Stimulated activated CD8-positive, alpha-beta memory T cell treated with anti-CD3 and anti-CD28 coated beads, Interleukin-15, amount 100 ng/mL, for 1 hour (primary cell): ENCODE data around the gene TEX38.
"Not testable (repeated sequence)": the region's sequence is repeated elsewhere in the genome, so short reads cannot be mapped to it uniquely, and the experiment has no call there.

Experiments
- DNase-seq: peaks from one replicate; pipeline ENCODE4 v3.0.0-alpha.2; 2020; ENCODE audit warnings: low read depth

TEX38 gene

DNA sequence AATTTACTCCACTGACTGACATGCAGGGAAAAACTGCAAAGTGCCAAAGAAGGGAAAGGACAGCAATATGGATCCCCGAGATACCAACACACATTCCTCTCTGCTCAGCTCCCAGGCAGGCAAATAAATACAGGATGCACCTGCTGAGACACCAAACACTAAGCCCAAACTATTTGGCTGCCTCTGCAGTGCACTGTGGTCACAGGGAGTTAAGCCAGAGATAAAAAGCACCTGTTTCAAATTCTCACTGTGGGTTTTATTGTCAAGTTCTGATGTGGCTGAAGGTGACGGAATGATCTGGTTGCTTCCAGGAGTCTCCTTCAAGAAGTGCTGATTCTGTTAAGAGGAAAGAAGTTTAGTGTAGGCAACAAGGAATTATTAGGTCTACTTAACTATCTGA is 17.7 kb downstream of the TEX38 start:
- DNase-seq = no peak

DNA sequence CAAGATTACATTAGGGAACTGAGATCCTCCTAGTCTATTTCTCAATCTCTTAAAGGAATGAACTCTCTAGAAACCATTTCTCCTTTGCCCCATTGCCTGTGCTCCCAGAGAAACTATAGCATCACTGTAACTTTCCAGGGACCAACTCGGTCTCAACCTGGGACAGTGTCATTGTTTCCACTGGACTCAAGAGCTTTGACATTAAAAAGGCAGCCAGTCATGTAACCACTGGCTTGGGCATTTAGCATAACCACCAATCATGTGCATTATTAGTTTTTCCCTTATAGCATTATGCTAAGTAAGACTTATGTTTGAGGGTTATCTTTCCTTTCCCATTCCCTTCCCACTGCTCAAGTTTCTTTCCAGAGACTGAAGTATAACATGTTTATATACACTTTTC is 18.2 kb downstream of the TEX38 start:
- DNase-seq = no peak

DNA sequence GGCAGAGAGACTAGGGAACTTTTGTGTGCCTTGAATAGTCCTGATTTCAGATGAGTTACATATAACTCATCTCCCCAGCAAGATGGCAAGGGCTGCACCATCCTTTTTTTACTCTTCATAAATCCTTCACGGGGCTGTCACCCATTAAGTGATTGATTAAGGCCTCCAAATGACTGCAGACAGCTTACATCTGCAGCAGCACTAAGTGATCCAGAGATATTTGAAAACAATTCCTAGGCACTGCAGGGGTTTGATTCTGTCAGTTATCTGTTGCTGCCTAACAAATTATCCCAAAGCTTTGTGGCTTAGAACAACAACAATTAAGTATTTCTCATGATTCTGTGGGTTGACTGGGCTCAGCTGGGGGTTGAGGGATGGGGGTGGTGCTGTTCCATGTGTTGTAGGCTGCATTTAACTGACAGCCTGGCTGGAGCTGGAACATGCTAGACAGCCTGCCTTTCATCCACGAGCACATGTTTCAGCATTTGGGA is 19.3 kb downstream of the TEX38 start:
- no peak for DNase-seq

DNA sequence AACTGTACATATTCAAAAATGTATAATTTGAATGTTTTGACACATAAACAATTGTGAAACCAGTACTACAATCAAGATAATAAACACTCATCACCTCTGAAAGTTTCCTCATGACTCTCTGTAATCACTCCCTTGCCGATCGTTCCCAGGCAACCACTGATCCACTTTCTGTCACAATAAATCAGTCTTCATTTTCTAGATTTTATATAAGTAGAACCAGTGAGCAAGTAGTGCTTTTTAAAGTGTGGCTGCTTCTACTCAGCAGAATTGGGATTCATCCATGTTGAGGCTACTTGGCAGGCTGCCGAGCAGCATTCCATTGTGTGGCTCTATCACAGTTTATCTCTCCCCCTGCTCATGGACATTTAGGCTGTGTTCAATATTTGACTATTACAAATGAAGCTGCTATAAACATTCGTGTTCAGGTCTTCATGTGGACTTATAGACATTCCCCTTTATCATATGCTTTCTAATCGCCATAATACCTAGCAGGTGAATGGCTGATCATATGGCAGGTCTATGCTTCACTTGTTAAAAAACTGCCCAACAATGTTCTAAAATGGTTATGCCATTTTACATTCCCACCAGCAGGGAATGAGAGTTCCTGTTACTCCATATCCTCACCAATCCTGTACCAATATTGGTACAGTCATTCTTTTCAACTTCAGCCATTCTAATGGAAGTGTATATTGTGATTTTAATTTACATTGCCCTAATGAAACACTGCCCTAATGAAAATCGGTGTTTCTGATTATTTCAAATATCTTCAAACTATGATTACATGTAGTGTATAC is 20.5 kb downstream of the TEX38 start:
- no peak for DNase-seq

DNA sequence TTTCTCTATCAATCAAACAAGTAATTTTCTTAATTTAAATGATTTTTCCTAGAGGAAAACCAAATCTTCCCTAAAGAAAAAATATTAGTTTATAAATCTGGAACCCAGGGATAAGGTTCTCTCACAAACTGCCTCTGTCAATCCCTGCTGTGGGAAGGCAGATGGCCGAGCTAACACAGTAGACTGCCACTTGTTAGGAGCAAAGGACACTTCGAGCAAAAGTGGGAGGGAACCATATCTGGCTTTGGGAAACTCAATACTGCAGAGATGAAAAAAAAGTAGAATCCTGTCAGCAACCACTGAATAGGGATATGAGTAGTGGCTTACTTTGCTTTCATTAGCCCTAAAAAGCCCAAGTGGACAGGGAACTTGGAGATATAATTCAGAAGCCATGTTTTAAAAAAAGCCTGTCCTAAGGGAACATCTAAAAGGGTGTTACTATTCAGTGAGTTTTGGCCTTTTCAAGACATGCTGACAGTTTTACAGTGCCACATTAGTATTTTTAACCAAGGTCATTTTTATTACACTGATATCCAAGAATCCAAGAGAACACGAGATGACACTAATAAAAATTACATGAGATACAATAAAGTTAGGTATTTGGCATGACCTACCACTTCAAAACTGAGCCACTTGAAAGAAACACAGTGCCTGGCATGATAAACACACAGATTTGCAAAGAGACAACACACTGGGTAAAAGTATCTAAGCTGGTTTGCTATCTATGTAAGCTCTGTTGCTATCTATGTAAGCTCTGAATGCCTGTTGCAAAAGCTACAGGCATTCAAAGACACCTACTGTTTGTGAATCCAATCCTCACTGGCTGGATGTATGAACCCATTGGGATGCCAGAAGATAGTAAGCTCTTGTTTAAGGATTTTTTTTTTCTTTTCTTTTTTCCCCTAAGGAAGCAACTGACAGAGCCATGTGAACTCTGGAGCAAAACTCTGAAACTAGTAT is 21.4 kb downstream of the TEX38 start:
- DNase-seq = no peak

DNA sequence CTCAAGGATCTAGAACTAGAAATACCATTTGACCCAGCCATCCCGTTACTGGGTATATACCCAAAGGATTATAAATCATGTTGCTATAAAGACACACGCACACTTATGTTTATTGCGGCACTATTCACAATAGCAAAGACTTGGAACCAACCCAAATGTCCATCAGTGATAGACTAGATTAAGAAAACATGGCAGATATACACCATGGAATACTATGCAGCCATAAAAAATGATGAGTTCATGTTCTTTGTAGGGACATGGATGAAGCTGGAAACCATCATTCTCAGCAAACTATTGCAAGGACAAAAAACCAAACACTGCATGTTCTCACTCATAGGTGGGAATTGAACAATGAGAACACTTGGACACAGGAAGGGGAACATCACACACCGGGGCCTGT is 23.0 kb downstream of the TEX38 start:
- not testable (repeated sequence) for DNase-seq

DNA sequence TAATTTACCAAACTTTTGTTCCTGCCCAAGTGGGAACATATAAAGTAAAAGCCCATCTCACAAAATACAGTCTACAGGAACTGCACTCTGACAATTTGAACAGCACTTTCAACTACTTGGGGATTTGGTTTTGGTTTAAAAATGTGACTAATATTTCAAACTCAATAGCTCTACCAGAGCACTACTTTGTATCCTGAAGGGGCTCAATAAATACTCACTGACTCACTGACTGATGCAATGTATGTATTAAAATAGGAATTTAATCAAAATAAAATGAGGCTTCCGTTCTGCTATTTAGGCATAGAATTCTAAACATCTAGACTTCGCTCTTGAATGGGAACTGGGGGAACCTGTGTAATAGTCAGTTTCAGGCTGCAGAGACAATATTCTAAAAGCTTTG is 25.4 kb downstream of the TEX38 start:
- DNase-seq = no peak

DNA sequence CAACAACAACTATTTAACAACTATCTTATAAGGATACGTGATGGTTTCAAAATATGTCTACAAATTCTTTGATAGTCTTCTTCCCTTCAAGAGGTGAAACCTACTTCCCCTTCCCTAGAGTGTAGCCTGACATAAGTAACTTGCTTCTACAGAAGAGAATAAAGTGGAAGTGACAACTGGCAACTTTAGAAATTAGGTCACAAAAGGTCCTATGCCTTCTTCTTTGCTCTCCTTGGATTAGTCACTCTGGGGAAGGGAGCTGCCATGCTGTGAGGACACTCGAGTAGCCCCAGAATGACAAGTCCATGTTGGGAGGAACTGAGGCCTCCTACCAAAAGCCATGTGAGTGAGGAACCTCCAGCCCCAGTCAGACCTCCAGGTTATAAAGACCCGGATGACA is 28.0 kb downstream of the TEX38 start:
- no peak for DNase-seq

DNA sequence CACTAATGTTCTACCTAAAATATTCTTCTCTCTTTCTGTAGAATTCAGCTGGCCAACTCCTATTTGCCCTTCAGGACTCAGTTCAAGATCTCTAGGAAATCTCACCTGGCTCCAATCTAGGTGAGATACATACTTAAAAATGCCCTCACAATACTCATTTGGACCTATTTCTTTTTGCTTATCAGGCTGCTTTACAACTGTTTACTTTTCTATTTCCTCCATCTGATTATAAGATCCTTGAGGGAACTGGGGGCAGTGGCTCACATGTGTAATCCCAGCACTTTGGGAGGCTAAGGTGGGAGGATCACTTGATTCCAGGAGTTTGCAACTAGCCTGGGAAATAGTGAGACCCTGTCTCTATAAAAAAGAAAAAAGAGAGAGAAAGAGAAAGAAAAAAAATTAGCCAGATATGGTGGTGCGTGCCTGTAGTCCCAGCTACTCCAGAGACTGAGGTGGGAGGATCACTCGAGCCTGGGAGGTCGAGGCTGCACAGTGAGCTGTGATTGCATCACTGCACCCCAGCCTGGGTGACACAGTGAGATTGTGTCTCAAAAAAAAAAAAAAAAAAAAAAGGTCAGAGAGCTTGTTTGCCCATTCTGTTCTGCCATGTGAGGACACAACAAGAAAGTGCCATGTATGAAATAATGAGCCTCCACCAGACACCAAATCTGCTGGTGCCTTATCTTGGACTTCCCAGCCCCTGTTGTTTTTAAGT is 32.4 kb downstream of the TEX38 start:
- DNase-seq = no peak

DNA sequence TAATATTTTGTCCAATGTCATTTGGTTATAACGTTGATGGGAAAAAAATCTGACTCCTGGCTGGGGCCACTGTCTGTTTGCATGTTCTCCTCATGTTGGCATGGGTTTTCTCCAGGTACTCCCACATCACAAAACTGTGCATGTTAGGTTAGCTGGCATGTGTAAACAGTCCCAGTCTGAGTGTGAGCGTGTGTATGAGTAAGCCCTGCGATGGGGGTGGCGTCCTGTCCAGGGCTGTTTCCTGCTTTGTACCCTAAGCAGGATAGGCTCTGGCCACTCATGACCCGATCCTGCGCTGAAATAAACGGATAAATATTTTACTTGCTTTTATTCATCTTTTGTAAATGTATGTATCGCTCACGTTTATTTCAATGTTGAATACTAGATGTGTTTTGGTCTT is 33.8 kb downstream of the TEX38 start:
- DNase-seq = no peak

DNA sequence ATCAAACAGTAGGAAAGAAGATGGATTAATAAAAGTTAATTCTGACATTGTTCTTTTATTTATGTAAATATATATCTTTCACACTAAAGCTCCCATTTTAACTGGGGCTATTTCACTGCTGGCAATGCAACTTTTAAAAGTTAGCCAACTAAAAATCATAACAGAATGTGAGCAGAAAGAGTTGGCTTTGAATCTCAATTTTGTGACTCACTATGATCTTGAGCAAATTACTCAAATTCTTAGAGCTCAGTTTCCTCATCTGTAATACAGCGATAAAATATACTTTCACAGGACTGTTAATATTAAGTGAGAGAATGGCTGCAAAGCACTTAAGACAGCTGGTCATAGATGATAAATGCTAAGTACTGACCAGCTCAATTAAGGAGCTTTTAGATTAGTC is 36.5 kb downstream of the TEX38 start:
- DNase-seq = no peak

DNA sequence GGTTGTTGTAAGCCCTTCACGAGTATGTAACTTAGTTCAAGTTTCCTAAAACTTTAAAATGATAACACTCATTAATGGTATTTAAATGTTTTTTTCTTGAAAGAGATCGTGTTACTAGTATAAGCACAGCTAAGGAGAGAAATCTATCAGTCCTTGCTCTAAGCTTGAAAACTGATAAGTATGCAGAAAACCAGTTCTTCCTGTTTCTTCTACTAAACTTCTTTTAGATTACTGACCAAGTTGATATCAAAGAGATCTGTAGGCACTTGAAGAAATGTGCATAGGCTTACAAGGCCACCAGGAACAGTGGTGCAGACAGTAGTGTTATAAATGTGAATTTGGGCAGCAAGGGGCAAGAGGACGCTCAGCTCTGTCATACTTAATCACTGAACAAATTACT is 43.3 kb downstream of the TEX38 start:
- no peak for DNase-seq

DNA sequence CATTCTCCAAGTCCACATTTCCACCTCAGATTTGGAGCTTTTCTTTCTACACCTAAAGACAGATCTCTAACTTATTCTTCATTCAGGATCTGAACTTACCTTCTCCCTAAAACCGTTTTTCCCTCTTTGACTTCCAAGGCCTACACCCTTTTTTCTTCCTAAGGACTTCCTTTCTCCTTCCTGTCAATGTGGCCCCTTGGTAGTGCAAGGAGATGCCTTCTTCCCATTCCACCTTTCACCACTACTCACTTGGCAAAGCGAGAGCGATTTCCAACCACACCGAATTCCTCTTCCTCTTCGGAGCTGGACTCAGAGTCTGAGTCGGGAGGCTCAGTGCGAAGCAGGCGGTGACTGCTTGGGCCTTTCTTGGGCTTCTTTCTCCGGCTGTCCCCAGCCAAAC is 46.0 kb downstream of the TEX38 start:
- no peak for DNase-seq

DNA sequence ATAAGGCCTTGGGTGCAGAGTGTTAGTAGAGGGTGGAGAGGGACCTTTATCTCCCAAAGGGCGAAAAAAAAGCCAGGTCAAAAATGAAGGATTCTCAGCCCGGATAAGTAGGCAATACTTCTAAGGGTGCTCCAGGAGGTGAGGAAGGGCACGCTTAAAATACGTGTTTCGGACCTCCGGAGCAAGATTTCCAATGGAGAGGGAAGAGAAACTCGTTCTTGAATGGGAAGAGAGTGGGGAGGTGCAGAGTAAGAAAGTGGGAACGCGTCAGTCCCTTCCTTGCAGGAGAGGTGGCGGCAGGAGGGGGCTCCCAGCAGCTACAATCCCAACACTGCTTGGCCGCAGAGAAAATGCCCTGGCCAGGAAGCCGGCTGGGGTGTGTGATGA is 46.7 kb downstream of the TEX38 start:
- DNase-seq = no peak

DNA sequence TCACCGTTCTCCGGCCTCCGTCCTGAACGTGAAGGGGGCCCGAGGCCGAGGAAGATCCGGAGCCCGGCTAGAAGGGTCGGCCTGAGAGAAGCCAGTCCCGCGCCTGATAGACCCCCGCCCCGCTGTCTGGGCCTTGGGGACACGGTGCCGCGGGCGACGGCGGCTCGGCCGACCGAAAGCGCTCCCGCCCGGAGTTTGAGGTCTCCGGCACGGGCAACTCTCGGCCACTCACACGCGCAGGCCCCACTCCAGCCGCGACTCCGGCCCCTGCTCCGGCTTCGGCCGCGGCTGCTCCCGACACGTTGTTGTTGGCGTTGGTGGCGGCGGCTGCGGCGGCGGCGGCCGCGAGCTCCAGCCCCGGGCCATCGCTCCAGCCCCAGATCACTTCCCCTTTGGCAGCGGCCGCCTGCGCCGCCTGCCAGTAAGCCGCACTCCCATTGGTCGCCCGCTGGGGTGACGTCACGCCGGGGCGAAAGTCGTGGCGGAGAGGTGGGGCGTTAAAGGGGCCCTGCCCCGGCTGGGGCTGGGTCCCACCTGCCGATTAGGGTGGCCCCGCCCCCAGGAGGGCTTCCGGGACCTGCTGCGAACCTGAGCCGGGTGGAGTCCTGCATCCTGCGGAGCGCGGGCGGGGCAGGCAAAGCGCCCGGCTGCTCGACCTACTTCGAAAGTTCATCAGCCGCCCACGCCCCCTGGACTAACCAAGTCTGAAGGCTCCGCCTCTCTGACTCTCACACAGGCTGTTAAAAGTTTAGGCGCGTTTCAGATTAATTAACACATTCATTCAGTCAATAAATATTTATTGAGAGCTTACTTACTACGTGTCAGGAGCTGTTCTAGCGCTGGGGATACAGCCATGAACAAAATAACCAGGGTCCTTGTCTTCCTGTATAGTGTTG is 47.3 kb downstream of the TEX38 start, which contains the start of gene EFCAB14:
EFCAB14 (minus strand) TSS at position 388 of the 896 bp plus-strand sequence. CDS start 1,027 bp downstream, outside the sequence.
- DNase-seq = peak; percentile 100

DNA sequence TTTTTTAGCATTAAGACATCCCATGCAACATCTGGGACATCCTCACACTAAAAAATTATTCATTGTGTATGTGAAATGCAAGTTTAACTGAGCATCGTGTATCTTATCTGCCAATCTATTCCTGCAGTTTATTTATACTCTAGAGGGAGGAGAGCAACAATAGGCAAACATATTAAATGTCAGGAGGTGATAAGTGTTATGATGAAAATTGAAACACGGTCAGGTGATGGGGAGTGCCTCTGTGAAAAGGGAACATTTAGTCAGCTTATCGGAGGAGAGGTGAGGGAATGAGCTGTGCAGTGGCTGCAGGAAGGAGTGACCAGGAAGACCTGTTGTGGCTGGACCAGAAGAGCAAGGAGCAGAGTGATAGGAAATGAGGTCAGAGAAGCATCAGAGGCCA is 48.0 kb downstream of the TEX38 start:
- DNase-seq = no peak

DNA sequence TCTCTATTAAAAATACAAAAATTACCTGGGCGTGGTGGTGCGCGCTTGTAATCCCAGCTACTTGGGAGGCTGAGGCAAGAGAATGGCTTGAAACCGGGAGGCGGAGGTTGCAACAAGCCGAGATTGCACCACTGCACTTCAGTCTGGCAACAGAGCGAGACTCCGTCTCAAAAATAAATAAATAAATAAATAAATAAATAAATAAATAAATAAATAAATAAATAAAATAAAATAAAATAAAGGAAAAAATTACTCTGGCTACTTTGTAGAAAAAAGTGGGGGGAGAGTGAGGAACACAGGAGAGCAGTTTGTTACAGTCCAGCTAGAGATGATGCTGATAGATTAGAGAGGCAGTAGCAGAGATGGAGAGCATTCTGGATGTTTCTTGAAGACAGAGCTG is 48.7 kb downstream of the TEX38 start:
- not testable (repeated sequence) for DNase-seq

DNA sequence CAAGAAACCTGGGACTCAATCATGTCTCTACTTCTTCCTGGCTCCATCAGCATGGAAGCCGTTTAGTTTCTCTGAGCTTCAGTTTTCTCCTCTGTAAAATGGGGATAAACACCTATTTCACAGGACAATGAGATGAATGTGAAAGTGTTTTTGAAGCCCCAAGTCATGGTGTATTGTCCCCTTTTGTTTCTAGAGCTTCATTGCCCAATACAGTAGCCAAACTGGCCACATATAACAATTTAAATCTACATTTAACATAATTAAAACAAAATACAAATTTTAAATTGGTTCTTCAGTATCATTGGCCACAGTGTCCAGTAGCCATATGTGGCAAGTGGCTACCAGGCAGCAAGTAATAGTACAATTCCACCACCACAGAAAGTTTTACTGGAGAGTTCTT is 49.5 kb downstream of the TEX38 start:
- no peak for DNase-seq

DNA sequence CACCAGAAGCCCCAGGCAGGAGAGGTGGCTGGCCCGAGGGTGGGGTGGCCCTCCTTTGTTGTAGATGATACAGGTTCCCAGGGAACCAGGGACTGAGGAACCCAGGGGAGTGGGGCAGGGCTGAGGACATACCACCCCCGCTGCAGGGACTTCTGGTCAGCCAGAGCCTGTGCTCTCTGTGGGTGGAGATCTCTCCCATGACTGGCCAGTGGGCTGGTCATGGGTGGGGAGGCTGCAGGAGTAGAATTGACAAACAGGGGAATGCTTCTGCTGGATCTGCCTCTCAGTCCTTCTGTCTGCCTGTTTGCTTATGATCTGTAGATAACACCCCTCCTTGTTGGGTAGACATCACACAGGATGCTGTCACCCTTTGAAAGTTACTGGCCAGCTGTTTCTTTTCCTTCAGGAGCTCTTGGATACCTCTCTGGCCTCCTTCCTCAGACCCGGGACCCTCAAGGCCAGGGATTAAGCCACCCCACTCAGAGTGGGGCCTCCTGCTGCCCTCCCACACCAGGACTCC is 50.1 kb downstream of the TEX38 start:
- DNase-seq = no peak
